H4 (cell line): ENCODE measurements around the gene HORMAD2. TPM values are rescaled to one million over a fixed set of nuclear protein-coding genes. Genes with fewer than 3 reads are reported as not detected.

ENCODE experiments used
- DNase-seq: peaks from one replicate; pipeline ENCODE4 v3.0.0-alpha.2; 2015; ENCODE audit warnings: low spot score
- total RNA-seq: library from RNA; depleted of rRNA; stranded (reverse); fragments of >200 nt; shearing (Covaris generic); gene quantifications from 2 replicates; pipeline ENCODE4 v1.2.3, GENCODE V29; 2014

The HORMAD2 gene
- total RNA-seq, 1 experiment from 2014 or later, result not detected

DNA sequence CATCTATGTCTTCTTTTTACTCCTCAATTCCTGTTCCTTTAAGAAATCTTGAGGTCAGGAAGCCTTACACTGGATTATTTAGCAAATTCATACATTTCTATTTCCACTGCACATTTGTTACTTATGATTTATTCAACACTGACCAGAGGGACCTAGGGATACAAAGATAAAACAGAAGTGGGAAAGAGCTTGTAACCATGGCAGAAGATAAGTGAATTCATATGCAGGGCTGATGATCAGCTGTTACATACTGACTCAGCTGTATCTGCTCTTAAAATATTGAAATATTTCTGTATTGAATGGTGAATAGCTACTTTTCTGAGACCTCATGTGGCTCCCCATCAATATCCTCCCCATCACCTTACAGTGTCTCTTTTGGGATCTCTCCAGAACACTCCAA, 25.2 kb downstream of the HORMAD2 start:
- no peak for DNase-seq

DNA sequence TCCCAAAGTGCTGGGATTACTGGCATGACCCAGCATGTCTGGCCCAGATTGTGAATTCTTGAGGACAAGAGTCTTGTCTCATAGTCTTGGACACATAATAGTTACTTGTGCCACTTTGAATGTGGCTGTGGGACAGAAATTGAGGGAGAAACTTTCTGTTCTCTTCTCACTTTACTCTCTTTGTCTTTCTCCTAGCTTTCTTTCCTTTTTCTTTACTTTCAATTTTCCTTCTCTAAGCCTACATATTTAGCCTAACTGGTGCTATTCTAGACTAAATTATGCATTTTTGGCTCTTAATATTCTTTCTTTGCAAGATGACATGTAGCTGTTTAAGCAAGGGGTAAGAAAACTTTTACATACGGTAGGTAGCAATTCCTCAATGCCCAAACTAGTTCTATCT, 33.2 kb downstream of the HORMAD2 start:
- no peak for DNase-seq

DNA sequence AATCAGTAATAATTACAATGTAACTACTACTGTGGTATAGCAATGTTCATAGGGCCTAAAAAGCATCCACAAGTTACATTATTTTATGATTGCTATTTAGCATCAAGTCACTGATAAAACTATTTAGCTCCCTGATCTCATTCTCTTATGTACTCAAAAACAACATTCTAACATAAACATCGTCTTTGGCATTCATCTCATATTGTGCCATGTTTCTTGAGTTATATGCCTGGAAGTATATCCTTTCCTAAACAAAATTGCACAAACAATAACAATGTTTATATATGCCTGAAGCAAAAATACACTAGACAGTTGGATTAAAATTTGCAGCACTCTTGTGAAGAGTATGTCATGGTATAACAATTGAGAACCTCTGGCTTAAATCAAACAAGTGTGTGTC, 34.1 kb downstream of the HORMAD2 start:
- DNase-seq, result no peak

DNA sequence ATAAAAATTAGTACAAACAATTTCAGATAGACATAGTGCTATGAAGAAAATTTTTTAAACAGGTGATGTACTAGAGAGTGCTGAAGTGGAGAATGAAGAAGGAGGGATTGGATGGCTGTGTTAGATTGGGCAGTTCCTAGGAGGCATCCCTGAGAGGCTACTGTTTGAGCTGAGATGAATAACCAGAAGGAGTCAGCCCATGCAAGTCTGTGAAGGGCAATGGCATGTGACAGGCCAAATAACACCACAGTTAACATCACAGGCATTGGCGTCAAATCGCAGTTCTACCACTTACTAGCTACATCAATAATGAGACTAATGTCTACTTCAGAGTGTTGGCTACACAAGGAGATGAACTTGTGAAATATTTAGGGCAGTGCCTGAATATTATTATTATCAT, 35.4 kb downstream of the HORMAD2 start:
- DNase-seq, result no peak

DNA sequence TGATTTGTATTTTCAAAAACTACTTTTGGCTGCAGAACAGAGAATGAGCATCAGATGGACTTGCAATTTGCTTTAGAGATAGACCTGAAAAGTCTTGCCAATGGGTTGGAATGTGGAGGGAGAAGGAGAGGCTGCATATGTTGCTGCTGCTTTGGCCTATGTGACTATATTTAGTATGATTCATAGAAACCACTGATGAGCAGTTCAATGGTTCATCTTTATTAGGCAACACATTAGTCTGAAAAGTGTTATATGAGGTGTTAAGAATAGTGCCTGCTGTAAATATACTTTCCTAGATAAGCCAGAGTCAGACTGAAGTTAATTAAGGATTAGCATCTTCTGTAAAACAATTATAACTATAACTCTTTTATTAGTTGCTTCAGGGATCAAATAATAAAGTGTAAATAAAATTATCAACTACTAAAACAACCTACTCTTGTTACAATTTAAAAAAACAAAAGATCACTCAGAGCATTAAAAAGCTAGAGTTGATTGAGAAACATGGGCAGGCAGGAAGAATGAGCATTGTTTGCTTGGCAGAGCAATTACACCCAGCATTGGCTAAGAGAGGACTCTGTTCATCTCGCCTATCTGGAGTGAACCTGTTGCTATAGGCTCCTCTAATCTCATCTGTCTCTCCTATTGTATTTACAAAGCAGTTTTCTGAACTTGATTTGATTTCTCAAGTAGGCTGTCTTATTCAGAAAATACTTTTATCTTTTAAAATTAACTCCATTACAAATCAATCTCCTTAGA, 36.3 kb downstream of the HORMAD2 start:
- DNase-seq, result no peak

DNA sequence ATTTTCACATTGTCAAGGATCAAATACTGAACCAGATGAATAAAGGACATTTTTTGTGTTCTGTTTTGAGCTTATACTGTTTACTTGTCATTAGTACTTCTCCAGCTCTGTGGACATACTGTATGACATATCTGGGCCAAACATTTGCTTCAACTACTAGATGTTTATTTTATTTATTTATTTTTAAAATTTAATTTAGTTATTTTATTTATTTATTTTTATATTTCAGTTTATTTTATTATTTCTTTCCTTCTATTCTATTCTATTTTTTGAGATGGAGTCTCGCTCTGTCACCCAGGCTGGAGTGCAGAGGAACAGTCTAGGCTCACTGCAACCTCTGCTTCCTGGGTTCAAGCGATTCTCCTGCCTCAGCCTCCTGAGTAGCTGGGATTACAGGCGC, 37.0 kb downstream of the HORMAD2 start:
- no peak for DNase-seq

DNA sequence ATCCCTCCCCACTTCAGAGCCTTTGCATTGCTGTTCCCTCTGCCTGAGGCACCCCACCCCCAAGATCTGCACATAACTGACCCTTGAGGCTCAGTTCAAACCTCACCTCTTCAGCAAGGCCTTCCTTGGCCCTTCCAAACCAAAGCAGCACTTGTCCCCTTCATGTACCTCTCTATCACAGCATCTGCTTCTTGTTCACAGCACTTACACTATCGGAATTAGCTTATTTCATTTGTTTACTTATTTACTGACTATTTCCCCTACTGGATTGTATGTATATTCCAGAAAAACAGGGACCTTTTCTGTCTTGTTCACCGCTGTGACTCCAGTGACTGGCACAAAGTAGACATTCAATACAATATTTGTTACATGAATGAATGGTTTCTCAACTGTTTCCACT, 38.0 kb downstream of the HORMAD2 start:
- no peak for DNase-seq

DNA sequence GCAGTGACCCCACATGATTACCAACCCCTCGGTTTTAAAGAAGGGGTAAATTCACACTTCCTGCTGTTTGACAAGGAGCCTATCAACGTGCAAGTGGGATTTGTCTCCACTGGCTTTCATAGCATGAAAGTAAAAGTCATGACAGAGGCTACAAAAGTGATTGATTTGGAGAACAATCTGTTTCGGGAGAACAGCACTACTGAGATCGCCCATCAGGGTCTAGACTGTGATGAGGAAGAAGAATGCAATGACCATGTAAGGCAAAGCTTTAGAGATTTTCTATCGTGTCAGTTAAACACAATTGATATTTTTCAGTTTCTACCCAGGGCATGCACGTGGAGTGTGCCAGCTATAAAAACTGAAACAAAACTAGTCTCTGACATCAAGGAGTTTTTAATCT, 41.7 kb downstream of the HORMAD2 start:
- DNase-seq, result no peak

DNA sequence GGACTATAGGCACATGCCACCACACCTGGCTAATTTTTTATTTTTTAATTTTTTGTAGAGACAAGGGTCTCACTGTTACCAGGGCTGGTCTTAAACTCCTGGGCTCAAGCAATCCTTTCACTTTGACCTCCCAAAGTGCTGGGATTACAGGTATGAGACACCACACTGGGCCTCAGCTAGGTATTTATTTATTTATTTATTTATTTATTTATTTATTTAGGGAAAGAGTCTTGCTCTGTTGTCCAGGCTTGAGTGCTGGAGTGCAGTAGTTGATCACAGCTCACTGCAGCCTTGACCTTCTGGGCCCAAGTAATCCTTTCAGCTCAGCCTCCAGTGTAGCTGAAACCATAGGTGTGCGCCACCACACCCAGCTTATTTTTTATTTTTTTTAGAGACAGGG, 43.2 kb downstream of the HORMAD2 start:
- no peak for DNase-seq

DNA sequence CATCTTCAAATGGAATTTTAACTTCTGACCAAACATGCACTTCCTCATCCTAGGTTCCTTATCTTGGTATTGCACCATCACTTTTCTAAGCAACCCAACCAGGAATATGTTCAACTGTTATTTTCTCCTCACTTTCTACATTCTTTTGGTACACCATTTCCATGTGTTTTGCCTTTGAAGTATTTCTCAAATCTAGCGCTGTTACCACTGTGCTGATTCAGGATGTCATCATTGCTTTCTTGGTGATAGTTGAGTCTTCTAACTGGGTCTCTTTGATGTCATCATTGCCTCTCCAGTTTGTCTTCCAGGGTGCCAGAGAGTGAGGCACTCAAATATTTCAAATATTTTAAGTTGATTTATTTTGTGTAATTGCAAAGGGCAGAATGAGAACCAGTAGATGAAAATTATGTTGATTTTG, 47.5 kb downstream of the HORMAD2 start:
- no peak for DNase-seq

DNA sequence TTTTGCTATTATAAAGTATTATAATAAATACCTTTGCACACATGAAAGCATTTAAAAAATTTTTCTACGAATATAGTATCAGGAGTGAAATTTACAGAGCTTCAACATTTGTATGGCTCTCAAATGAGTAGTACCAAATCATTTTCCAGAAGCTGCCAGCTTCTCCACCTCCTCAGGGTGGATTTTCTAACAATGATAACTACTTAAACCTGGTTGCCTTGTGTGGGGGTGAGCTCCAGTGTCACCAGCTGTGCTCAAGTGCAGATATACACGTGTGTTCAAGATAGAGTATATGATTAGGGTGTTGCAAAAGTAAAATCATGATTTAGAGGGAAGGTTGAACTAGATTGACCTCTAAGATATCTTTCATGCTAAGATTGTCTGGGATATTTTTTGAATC, 48.2 kb downstream of the HORMAD2 start:
- DNase-seq, result no peak

DNA sequence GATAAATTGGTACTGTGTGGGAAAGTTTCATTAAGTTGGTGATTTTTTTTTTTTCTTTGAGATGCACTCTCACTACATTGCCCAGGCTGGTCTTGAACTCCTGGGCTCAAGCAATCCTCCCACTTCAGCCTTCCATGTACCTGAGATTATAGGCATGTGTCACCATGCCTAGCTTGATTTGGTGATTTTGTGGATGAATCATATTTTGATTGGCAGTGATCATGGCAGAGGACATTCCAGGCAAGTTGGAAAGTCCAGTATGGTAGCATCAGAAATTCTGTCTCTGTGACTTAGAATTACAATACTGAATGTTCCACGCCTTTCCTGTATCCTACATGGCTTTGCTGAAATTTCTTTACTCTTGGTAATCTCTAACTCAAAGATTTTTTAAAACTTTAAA, 49.4 kb downstream of the HORMAD2 start:
- no peak for DNase-seq

DNA sequence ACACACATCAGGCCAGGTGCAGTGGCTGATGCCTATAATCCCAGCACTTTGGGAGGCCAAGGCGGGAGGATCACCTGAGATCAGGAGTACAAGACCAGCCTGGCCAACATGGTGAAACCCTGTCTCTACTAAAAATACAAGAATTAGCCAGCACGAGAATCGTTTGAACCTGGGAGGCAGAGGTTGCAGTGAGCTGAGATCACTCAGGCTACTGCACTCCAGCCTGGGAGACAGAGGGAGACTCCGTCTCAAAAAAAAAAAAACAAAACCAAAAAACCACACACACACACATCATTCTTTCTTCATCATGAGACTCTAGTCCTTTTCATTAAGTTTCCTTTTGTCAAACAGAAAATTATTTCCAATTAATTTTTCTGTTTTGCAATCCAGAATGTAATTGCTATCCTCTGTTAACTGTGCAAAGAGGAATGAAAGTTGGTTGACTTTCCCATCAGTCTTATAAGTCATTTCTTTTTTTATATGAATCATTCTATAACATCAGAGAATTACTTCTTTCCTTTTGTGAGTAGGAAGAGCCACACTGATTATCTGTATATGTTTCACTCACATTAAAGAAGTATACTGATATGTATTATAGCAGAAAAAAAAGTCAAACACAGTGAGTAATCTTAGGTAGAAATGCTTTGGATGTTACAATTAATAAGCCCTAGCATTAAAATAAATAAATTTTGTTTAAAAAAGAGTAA, 52.2 kb downstream of the HORMAD2 start:
- DNase-seq, result no peak

DNA sequence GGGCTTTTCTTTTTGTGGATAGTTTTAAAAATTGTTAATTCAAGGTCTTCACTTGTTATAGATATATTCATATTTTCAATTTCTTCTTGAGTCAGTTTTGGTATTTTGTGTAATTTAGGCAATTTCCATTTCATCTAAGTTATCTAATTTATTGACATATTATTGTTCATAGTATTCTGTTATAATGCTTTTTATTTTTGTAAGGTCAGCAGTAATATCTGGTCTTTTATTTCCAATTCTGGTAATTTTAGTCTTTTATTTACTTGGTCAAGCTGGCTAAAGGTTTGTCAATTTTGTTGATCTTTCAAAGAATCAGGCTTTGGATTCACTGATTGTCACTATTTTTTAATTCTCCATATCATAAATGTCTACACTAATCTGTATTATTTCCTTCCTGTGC, 60.1 kb downstream of the HORMAD2 start:
- no peak for DNase-seq

DNA sequence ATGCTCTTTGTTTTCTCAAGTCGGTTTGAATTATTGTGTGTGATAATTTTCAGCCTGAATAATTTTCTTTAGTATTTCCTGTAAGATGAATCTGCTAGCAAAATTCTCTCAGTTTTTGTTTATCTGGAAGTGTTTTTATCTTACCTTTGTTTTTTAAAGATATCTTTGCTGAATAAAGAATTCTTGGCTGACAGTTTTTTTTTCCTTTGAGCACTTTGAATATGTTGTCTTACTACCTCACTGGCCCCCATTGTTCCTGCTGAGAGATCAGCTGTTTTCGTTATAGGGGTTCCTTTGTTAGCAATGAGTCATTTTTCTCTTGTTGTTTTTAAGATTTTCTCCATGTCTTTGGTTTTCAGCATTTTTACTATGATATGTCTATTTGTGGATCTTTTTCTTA, 63.0 kb downstream of the HORMAD2 start:
- DNase-seq, result no peak

DNA sequence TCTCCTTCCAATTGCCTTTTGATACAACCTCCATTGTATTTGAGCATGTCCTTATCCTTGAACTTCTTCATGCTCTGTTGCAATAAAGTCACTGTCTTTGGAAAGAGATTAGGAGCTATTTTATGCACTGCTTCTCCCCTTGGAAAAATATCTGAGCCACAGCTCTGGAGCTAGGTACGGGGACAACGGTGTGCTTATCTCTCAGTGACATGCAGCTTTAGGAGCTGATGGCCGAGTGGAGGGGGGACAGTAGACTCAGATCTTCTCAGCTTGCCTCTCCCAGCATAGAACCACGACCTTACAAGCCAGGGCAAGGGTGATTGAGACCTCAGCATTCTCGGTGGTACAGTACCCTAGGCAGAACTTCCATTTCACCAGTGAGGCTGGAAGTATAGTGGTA, 64.1 kb downstream of the HORMAD2 start:
- no peak for DNase-seq

DNA sequence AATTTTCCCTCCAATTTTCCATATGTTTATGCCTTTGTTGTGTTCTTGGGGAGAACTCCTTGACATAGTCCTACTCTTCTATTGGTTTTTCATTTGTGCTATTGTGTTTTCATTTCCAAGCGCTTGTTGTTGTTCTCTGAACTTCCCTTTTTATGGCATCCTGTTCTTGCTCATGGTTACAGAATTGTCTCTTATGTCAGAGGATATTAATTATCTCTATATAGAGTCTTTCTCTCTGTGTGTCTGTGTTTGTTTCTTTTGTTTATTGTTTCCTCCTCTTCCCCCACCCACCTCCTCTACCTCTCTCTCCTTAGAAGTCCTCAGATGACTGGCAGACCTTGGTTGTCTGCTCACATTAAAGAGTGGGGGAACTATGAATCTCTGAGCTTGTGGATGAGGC, 69.9 kb downstream of the HORMAD2 start:
- DNase-seq, result no peak

DNA sequence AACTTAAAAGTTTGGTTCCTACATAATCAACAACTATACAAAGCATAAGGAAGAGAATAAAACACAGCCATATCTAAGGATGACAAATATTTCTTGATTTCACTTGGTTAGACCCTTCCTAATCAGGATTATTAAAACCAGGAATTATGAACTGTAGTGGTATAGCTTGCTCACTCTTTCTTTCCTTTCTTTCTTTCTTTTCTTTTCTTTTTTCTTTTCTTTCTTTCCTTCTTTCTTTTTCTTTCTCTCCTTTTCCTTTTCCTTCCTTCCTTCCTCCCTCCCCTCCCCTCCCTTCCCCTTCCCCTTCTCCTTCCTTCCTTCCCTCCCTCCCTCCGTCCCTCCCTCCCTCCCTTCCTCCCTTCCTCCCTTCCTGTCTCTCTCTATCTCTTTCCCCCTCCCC, 78.0 kb downstream of the HORMAD2 start:
- no peak for DNase-seq

DNA sequence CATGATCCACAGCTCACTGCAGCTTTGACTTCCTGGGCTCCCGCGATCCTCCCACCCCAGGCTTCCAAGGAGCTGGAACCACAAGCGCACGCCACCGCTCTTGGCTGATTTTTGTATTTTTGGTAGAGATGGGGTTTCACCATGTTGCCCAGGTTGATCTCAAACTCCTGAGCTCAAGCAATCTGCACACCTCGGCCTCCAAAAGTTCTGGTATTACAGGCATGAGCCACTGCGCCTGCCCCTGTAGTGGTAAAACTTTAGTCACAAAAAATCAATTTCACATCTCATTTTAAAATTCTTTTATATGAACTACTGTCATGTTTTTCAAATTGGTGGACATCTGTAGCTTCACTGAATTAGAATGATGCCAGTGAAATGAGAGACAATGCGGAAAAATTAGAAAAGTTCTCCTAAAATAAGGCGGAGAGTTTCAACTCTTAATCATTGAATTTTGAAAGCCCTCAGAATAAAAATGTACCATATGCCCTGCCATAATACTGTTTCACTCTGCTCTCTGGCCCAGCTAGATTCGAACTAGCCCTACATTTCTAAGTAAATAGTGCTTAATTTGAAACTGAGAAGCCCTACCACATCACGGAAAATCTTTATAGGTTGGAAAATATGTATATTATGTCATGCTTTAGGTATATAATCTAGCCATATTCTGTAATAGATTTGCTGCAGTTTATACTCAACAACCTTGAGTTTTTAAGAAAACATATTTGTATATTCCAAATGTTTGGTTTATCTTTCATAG, 78.7 kb downstream of the HORMAD2 start:
- no peak for DNase-seq

DNA sequence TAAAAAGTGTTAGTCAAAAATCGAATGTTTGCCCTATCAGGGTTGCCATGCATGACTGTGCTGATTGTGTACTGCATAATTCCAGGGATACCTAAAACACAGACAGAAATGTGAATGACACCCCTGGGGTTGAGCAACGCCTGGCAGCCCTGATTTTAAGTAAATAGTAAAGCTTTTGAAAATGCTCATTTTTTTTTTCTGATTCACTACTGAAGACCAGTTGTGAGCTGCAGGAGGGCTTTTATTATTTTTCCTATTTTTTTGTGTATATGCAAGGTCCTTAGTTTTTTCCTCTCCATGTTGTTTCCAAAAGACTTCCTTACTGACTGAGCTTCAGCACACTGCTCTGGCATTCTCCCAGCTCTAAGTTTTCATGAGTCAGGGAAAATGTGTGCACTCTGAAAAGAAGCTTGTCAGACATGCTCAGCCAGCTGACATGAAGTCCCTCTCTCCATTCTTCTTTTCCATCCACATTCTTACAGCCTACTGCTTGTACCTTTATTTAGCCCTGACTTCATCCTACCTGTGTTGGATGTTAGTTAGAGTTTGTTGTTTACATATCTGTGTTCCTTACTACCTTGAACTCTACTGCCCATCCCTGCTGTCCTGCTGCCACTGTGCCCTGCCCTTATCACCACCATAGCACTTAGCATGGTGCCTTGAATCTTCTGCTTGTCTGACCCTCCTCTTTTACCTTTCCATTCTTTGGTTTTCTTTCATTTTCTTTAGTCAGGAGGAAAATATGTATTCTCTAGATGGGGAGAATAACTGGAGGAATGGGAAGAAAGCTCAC, 79.5 kb downstream of the HORMAD2 start:
- peak; percentile 44 for DNase-seq

DNA sequence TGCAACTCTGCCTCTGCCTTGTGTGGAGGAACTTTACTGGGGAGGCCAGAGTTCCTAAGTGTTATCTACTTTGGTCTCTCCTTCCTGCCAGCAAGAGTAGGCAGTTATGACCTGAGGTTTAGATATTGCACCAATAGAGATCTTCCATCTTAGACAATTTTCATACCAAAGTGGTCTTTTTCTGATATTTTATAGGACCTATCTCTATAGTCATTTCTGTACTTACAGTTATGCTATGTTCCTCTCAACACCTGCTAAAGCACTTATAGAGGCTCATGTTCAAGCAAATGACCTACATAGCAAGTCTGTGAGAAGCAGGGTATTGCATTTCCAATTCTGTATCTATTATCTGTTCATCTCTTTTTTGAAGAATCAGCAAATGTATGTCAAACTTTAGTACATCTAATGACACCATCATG, 80.8 kb downstream of the HORMAD2 start:
- no peak for DNase-seq

DNA sequence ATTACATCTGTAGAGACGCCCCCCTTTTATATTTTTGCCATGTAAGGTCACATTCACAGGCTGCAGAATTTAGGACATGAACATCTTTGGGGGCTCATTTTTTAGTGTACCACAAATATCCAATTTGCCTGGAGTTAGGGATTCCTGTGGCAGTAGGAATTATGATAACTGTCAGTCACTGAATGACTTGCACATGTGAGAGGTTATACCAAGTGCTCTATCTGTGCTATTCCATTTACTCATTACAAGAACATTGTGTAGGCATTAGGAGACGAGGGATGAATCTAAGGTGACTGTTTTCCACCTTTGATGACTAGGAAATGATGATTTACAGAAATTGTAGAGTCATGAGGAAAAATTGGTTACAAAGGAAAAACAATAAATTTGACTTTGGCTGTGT, 87.0 kb downstream of the HORMAD2 start:
- DNase-seq, result no peak
